ENCODE results near the gene C6orf52. TPM values are rescaled to one million over a fixed set of nuclear protein-coding genes. Genes with fewer than 3 reads are reported as not detected.

C6orf52 gene
- total and polyA plus RNA-seq, 2 of the 13 experiments (the other 11 are each of a cell fraction or from before 2014, with no cell fraction given): 0.50 to 0.53 TPM

GRCh38 chr6:10694302-10695085, at the start of gene C6orf52, which contains the start of gene PAK1IP1 (continued):
- TF ChIP-seq REXO4 (CRISPR knock-in tag; IDR thresholded peaks at IDR 0.05; ENCODE audit: borderline replicate concordance): no peak
- TF ChIP-seq ARNT2 (CRISPR knock-in tag; IDR thresholded peaks at IDR 0.05; ENCODE audit: low read depth): 0 out of 2 replicates have a peak, but pooled peaks have one; percentile 23
- TF ChIP-seq MAX (IDR thresholded peaks at IDR 0.05): peak; percentile 99
- TF ChIP-seq MYNN (CRISPR knock-in tag; IDR thresholded peaks at IDR 0.05; ENCODE audit: low read depth): peak; percentile 87; the same call in 1 of the 2 replicates
- no peak; the same call in 1 of the 2 replicates for TF ChIP-seq ZNF225 (CRISPR knock-in tag; IDR thresholded peaks at IDR 0.05)
- peak; percentile 6; the same call in 1 of the 2 replicates for TF ChIP-seq ZNF530 (CRISPR knock-in tag; IDR thresholded peaks at IDR 0.05; ENCODE audit: low read depth)
- no peak for TF ChIP-seq GRHL1 (CRISPR knock-in tag; conservative IDR thresholded peaks at IDR 0.05)
- TF ChIP-seq KLF16 (CRISPR knock-in tag; IDR thresholded peaks at IDR 0.05): peak in 1 of 2 experiments; percentile 81; a peak in 2 of 4 replicates
- TF ChIP-seq HDAC2 (CRISPR knock-in tag; IDR thresholded peaks at IDR 0.05): peak; percentile 89
- TF ChIP-seq ZNF280D (CRISPR knock-in tag; IDR thresholded peaks at IDR 0.05): no peak; the same call in 1 of the 2 replicates
- peak; percentile 49; the same call in 1 of the 2 replicates for TF ChIP-seq ZNF780A (CRISPR knock-in tag; IDR thresholded peaks at IDR 0.05)
- no peak for TF ChIP-seq SMAD9 (CRISPR knock-in tag; IDR thresholded peaks at IDR 0.05)
- TF ChIP-seq HNRNPH1 (optimal IDR thresholded peaks at IDR 0.05; ENCODE audit: low read depth, low read length): no peak
- 0 out of 2 replicates have a peak, but pooled peaks have one; percentile 70 for TF ChIP-seq FIP1L1 (IDR thresholded peaks at IDR 0.05; ENCODE audit: borderline replicate concordance, insufficient read depth, low read depth, low read length)
- 0 out of 2 replicates have a peak, but pooled peaks have one; percentile 23 for TF ChIP-seq HNF4A (CRISPR knock-in tag; IDR thresholded peaks at IDR 0.05)
